Dermis blood vessel endothelial cell (primary cell): ENCODE measurements around the gene DNAJC3. TPM values are rescaled to one million over a fixed set of nuclear protein-coding genes. Genes with fewer than 3 reads are reported as not detected.
A peak's percentile ranks its signal among the peaks of the same experiment; 100 is the strongest.
"Not testable (repeated sequence)": the region's sequence is repeated elsewhere in the genome, so short reads cannot be mapped to it uniquely, and the experiment has no call there.

Experiments used
- DNase-seq: peaks from one replicate; pipeline ENCODE4 v3.0.0; 2010
- total RNA-seq: library from RNA; depleted of rRNA; stranded (reverse); fragments of >200 nt; gene quantifications from 2 replicates; pipeline ENCODE4 v1.2.3, GENCODE V29; 2014

Gene DNAJC3
- total RNA-seq, 1 donor from 2014 or later, result 67.2 TPM

DNA sequence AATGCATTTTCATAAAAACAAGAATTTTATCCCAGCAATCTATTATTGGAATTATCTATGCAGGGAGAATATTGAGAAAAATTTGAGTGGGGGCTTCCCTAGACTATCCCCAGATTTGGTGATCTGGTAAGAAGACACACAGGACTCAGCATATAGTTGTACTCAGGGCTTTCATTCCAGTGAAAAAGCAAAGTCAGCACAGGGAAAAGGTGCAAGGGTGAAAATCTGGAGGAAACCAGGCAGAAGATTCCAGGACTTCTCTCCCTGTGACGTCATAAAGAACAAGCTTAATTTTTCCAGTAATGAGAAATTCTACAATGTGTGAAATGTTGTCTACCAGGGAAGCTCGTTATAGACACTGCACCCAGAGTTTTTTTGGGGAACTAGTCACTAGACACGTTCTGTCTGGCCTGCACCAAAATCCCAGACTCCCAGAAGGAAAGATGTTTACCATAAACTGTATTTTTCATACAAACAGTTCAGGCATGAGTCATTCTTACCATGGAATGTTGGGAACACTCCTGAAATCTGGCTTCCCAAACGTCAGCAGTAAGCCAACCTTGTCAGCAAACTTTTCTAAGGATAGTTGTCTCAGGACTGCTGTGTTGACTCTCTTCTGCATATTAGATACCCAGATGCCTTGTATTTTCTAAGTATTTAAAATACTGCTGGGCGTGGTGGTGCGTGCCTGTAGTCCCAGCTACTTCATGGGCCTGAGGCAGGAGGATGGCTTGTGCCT lies 107.4 kb downstream of the DNAJC3 start:
- peak; percentile 88 for DNase-seq

DNA sequence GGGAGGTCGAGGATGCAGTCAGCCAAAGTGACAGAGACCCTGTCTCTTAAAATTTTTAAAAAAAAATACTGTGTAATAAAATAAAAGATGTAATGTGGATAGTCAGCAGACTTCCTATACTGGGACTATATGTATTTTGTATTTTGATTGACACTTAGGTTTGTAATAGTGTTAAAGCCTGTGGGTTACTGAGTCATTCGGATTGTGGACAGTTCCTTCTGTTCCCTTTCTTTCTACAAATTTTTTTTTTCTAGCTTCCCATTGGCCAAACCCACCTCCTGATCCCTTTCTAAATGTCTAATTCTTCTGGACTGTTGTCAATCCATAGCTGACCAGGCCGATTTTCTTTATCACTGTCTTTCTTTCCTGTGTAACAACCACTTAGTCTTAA lies 108.0 kb downstream of the DNAJC3 start:
- DNase-seq, result peak; percentile 26

DNA sequence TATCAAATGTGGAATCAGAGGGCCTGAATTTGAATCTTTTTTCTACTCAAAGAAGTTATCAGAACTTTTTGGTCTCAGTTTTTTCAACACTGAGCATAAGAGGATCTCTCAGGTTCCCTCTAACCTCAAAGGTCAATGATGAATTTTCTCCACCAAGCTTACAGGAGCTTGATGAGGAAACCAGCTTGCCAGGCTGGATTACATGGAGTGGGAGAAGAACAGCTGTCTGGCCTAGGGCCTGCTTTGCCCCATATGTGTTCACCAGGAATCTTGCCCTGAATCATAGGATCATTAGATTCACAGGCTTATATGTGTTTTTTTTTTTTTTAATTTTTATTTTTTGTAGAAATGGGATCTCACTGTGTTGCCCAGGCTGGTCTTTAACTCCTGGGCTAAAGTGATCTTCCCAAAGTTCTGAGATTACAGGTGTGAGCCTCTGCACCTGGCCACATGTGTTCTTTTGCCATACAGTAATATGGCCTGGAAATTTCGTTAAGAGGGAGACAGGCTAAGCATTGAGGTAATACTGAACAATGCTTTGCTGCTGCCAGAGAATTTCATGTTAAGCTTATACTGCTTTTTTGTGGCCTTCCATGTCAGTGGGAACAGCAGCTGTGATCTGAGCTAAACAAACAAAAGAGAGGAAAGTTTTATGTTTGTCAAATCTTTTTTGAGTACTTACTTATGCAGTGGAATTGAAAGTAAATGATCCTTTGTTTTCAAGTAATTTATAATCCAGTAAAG lies 110.6 kb downstream of the DNAJC3 start:
- DNase-seq, result no peak

DNA sequence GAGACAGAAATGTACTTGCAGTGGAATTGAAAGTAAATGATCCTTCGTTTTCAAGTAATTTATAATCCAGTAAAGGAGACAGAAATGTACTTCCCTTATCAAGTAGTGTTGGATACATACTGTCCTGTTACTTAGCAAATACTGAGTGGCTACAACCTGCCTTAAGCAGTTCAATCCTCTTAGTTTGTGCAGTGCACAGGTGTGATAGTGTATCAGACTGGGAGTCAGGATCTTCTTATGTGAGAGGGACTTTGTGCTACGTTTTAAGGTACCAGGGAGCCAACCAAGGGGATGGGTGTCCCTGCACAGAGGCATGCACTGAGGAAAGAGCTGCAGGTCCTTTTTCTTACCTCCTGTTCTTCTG lies 111.1 kb downstream of the DNAJC3 start:
- DNase-seq, result no peak

DNA sequence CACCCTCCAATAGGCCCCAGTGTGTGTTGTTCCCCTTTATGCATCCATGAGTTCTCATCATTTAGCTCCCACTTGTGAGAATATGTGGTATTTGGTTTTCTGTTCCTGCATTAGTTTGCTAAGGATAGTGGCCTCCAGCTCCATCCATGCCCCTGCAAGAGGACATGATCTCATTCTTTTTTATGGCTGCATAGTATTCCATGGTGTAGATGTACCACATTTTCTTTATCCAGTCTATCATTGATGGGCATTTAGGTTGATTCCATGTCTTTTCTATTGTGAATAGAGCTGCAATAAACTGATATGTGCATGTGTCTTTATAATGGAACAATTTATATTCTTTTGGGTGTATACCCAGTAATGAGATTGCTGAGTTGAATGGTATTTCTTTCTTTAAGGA lies 112.4 kb downstream of the DNAJC3 start:
- DNase-seq, result not testable (repeated sequence)

DNA sequence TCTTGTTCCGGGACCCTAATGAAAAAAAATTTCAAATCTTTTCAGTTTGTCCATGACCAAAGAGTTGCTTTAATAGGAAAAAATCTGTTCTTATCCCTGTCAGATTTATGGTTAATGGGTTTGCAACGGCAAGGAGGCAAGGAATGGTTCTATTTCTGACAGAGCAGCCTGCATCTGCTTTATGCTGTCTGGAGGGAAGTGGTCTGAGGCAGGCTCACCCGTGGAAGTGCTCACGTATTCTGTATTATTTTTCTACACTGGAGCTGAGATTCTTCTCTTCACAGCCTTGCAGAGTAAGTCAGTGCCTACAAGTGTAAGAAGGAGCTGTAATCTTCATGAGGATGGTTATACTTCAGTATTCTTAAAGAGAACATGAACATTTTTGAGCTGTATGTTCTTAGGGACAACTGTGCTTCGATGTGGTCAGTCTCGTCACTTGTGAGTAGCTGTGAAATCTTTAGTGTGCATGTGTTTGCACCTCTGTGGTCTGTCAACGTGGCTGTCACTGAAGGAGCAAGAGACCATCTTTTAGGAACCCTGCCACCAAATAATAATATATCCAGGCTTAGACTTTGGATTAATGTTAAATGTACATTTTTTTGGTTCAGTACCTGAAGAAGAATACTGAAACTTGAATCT lies 114.3 kb downstream of the DNAJC3 start:
- no peak for DNase-seq

DNA sequence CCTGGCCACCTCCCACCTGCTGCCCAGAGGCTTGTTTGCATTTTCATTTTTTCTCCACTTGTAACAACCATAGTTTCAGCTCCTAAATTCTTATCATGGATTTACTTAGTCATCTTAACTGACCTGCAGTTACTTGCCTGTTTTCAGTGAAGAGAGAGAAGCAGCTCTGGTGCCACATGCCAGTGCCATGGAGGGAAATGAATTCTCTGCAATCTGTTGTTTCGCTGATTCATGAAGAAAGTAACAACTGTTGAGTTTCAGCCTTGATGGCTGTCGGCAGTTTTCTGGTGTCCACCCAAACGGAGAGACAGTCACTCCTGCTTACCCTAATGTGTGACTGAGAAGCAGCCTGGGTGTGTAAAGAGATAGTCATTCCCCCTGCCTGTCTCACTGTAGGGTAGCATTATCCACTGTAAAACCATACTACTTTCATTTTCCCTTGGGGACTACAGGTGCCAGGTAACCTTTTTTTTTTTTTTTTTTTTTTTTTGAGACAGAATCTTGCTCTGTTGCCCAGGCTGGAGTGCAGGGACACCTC lies 116.1 kb downstream of the DNAJC3 start:
- no peak for DNase-seq

DNA sequence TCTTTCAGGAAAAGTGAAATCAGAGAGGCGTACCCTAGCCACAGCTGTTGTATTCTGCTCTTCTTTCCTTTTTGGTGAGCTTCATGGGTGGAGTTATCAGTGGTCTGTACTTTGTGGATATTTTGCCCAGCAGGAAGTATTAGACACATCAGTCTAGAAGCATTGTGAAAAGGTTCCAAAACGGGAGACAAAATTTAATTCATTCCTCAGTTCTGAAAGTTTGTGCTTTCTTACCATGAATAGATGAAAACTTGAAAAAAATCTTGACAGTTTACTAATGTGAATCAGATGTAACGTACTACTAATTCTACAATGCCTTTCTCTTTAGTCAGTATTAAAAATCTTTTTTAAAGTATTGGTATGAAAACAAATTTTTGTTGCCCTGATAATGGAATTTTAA lies 116.8 kb downstream of the DNAJC3 start:
- DNase-seq, result no peak

DNA sequence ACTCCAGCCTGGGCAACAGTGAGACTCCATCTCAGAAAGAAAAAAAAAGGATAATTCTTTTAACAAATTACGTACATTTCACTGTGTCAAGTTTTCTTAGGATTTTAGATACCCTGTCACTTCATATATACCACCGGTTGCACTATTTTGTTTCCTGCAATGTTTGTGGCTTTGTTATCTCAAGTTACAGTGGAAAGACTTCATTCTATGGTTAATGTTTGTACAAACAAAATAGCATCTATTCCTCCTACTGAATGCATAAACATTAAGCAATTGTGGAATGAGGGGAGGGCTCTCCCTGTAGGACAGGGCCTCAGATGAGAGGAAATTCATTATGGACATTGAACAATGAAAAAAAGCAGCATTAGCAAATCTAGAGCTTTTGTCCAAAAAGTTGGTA lies 120.1 kb downstream of the DNAJC3 start:
- DNase-seq, result no peak

DNA sequence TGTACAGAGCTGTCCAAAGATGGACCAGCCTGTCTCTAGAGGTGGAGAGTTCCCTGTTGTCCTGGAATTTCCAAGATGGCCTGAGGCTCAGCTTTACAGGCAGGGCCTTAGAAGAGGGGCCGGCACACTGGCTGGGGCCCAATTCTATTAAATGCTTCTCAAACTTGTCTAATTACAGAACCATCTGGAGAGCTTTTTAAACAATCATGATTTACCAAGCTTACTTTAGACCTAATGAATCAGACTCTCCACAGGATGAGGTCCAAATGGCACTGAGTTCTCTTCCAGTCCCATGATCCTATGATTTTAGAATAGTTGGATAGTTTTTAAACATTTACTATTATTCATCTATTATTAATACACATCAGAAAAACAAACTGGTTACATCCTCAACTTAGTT lies 123.5 kb downstream of the DNAJC3 start:
- no peak for DNase-seq

DNA sequence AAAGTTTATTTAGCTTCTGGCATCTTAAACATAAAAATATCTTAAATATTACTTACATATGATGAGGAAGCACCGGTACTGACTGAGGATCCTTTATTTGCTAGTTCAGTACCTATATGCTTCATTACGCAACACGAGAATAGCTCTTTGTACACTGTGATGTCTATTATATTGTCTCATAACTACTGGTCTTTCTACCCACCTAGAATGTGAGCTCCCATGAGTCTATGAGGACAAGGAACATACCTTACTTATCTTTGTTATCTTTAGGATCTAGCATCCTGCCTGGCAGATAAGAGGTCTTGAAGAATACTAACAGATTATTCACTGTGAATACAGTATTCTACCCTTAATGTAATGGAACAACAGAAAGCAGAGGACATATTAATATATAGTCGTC lies 124.9 kb downstream of the DNAJC3 start:
- no peak for DNase-seq

DNA sequence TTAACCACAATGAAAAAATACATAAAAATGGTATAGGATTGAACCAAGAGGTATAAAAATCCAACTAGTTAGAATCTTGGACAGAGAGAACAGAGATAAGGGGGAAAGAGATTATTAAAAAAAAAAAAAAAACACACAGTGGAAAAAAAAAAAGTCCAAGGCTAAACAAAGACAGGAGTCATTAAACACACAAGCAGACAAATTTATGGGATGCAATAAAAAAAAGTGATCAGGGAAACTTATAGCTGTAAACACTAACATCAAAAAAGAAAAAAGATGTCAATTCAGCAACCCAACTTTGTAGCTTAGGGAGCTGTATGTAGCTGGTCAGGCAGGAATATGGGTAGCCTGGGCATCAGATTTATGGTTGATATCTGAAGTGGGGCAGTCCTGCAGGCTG lies 129.0 kb downstream of the DNAJC3 start:
- DNase-seq, result no peak

DNA sequence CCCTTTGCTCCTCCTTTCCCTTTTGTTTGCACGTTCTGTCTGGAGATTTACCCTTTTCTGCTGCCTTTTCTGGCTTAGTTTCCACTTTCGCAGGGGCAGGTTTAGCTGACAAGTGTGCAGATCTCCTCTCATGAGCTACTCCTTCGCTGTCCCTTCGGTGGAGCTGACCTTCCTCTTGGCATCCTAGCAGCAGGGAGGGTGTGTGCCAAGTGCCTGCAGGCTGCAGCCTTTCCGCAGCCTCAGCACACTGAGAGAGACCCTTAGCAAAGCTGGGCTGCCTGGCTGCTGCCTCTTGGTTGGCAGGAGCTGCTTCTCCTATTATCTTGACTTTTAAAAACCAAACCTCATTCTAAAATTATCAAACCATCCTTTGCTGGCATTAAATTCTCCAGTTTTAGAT lies 132.5 kb downstream of the DNAJC3 start:
- no peak for DNase-seq

DNA sequence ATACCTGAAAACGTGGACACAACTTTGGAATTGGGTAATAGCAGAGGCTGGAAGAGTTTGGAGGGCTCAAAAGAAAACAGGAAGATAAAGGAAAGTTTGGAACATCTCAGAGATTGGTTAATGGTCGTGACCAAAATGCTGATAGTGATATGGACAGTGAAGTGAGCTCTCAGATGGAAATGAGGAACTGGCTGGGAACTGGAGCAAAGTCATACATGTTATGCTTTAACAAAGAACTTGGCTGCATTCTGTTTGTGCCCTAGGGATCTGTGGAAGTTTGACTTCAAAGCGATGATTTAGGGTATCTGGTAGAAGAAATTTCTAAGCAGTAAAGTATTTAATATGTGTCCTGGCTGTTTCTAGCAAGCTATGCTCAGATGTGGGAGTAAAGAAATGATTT lies 136.2 kb downstream of the DNAJC3 start:
- no peak for DNase-seq

DNA sequence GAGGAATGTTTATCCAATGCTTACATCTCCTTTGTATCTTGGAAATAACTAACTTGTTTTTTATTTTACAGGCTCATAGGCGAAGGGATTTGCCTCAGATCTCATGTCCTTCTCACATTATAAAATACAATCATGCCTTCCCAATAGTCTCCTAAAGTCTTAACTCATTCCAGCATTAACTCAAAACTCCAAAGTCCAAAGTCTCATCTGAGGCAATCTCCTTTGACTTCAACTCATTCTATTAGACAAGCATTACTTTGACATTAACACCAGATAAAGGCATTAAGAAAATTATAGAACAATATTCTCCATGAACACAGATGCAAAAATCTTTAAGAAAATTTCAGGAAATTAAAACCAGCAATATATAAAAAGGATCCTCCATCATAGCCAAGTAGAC lies 137.6 kb downstream of the DNAJC3 start:
- DNase-seq, result no peak

DNA sequence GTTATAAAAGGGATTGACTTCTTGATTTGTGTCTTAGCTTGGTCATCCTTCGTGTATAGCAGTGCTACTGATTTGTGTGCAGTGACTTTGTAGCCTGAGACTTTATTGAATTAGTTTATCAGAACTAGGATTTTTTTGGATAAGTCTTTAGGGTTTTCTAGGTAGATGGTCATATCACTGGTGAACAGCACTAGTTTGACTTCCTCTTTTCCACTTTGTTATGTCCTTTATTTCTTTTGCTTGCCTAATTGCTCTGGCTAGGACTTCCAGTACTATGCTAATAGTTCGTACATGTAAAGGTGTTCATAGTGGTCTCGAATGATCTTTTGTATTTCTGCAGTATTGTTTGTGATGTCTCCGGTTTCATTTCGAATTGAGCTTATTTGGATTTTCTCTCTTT lies 145.4 kb downstream of the DNAJC3 start:
- no peak for DNase-seq

DNA sequence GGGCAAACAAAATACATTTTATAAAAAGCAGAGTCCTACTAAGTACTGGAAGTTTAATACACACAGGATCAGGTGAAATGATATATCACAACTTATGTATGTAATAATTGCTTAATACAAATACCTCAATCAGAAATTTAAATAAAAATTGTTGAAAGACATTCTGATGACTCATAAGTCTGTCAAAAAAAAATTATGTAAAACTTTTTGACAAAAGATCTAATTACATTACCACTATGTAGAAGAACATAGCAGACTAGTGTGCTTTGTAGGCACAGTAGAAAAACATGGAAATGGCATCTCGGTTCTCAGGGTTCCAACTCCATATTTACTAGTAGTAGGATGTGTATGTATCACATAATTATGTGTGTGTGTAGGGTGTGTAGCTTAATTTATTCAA lies 156.2 kb downstream of the DNAJC3 start:
- peak; percentile 2 for DNase-seq

DNA sequence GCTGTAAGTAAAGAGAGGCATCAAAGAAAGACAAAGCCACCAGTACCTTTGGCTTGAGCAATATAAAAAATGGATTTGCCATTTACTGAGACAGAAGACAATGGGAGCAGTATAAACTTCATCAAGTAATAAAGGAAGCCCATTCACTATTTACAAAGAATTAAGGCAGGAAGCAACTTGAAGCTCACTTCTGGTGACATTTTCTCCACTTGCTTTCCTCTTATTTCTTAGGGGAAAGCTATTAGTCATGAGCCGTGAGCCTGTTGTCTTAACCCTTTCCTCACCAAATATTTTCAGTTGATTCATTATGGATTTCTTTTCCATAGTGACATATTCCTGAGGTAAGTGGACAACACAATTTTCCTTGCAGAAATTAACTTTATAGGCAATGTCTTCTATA lies 156.8 kb downstream of the DNAJC3 start:
- peak; percentile 80 for DNase-seq

DNA sequence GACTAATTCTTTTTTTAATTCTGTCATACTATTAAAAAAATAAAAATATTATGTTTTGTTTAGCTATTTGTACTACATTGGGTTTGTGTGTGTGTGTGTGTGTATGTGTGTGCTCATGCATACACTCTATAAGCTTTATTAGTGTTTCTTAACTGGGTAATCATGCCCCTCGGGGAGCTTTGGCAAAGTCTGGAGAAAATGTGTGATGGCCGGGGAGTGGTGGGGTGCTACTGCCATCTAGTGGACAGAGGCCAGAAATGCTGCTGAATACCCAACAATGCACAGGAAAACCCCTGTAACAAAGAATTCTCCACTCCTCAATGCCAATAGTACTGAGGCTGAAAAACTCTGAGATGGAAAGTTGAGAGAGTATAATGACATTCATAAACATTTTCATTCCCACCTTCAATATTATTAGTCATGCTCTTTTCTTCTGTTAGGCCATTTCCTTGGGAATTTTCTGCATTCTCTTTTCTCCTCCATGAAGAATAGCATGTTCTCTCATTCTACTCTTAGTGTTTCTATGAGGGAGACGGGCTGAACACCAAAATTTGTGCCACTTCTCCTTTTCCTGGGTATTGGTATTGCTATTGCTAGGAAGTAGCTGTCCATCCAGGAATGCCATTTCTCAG lies 157.3 kb downstream of the DNAJC3 start:
- DNase-seq, result peak; percentile 84

DNA sequence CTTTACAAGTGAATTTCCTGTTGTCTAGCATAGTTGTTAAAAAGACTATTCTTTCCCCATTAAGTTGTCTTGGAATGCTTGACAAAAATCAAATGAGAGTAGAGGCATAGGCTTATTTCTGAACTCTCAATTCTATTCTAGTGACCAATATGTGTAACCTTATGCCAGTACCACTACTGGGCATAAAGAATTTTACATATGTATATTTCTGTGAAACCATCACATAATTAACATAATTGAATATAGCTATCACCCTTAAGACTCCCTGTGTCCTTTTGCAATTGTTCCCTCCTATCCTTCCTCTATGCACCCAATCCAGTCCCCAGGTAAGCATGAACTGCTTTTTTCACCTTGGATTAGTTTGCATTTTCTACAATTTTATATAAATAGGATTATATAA lies 165.0 kb downstream of the DNAJC3 start:
- no peak for DNase-seq

DNA sequence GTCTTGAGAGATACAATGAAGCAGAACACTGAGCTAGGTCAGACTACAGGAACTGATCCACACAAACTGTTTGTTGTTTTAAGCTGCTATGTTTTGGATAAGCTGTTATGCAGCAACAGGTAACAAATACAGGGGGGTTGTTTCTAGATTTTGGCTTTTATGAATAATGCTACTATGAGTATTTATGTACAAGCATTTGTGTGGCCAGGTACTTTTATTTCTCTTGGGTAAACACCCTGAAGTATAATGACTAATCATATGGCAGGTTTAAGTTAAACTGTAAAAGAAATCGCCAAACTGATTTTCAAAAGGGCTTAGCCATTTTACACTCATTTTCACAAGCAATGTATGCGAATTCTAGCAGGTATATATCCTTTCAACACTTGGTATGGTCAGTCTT lies 166.0 kb downstream of the DNAJC3 start:
- DNase-seq, result no peak
